Liver (tissue), 9 donors: ENCODE measurements around the gene SFMBT2. TPM values are rescaled to one million over a fixed set of nuclear protein-coding genes. Genes with fewer than 3 reads are reported as not detected.

ENCODE experiments used
- DNase-seq: peaks from one replicate; pipeline ENCODE4 v3.0.0-alpha.2; 2017; ENCODE audit warnings: low spot score
- H3K27ac ChIP-seq, 2 donors: one replicate each; pipeline ENCODE4 v1.7.0; 2013; ENCODE audit warnings: inconsistent platforms in 2 of 2, low read length in 2 of 2, control low read depth in 1 of 2, low read depth in 1 of 2, mild to moderate bottlenecking in 1 of 2
- H3K27me3 ChIP-seq, 4 donors: one replicate each; pipeline versions ENCODE4 v1.6.1 to v1.7.0; 2013; ENCODE audit warnings: low read length in 3 of 4, inconsistent platforms in 1 of 4, mild to moderate bottlenecking in 1 of 4, moderate library complexity in 1 of 4; ENCODE audit not compliant: control insufficient read depth in 4 of 4, insufficient read depth in 4 of 4
- H3K36me3 ChIP-seq, 4 donors: one replicate each; pipeline versions ENCODE4 v1.6.1 to v1.7.0; 2013; ENCODE audit warnings: low read length in 3 of 4, mild to moderate bottlenecking in 3 of 4, low read depth in 1 of 4, moderate library complexity in 1 of 4; ENCODE audit not compliant: control insufficient read depth in 4 of 4, insufficient read depth in 3 of 4
- H3K4me1 ChIP-seq, 4 donors: one replicate each; pipeline versions ENCODE4 v1.6.1 to v1.7.0; 2013; ENCODE audit warnings: low read length in 3 of 4, mild to moderate bottlenecking in 3 of 4, moderate library complexity in 1 of 4; ENCODE audit not compliant: control insufficient read depth in 4 of 4, insufficient read depth in 4 of 4
- H3K4me3 ChIP-seq, 3 donors: one replicate each; pipeline versions ENCODE4 v1.6.1 to v1.7.0; 2013; ENCODE audit warnings: low read length in 3 of 3, control low read depth in 1 of 3, low read depth in 1 of 3, mild to moderate bottlenecking in 1 of 3
- H3K9ac ChIP-seq, 2 donors: one replicate each; pipeline ENCODE4 v1.7.0; 2013; ENCODE audit warnings: low read length in 2 of 2, mild to moderate bottlenecking in 2 of 2, moderate library complexity in 2 of 2, control low read depth in 1 of 2, low read depth in 1 of 2
- H3K9me3 ChIP-seq, 4 donors: one replicate each; pipeline versions ENCODE4 v1.6.1 to v1.7.0; 2013; ENCODE audit warnings: low read length in 3 of 4; ENCODE audit not compliant: control insufficient read depth in 4 of 4
- ATF3 ChIP-seq: IDR thresholded peaks from 2 replicates; pipeline ENCODE4 v1.6.1; 2016; ENCODE audit warnings: antibody characterized with exemption
- CTCF ChIP-seq: fragments of 150-350 bp; IDR thresholded peaks from 2 replicates; pipeline ENCODE4 v1.5.1; 2017; ENCODE audit warnings: improper control_type of control experiment, low read depth, low read length; ENCODE audit not compliant: missing input control
- EGR1 ChIP-seq, 2 donors: IDR thresholded peaks; 2 replicates each; pipeline ENCODE4 v1.6.1; 2016 to 2018; ENCODE audit warnings: antibody characterized with exemption in 2 of 2, low read depth in 2 of 2
- FOXA1 ChIP-seq: IDR thresholded peaks from 2 replicates; pipeline ENCODE4 v1.6.1; 2016; ENCODE audit warnings: antibody characterized with exemption
- FOXA2 ChIP-seq: IDR thresholded peaks from 2 replicates; pipeline ENCODE4 v1.6.1; 2016; ENCODE audit warnings: antibody characterized with exemption
- GABPA ChIP-seq, 2 donors: IDR thresholded peaks in 1 of 2; conservative IDR thresholded peaks in 1 of 2; 2 replicates each; pipeline ENCODE4 v1.6.1; 2016; ENCODE audit warnings: antibody characterized with exemption in 2 of 2, mild to moderate bottlenecking in 1 of 2, moderate library complexity in 1 of 2
- HNF4A ChIP-seq, 2 donors: conservative IDR thresholded peaks; 2 replicates each; pipeline ENCODE4 v1.6.1; 2016; ENCODE audit warnings: antibody characterized with exemption in 2 of 2, mild to moderate bottlenecking in 2 of 2
- HNF4G ChIP-seq: IDR thresholded peaks from 2 replicates; pipeline ENCODE4 v1.6.1; 2016; ENCODE audit warnings: antibody characterized with exemption
- JUND ChIP-seq, 2 donors: IDR thresholded peaks; 2 replicates each; pipeline ENCODE4 v1.6.1; 2016; ENCODE audit warnings: antibody characterized with exemption in 2 of 2
- MAX ChIP-seq: IDR thresholded peaks from 2 replicates; pipeline ENCODE4 v1.6.1; 2016; ENCODE audit warnings: antibody characterized with exemption
- NR2F2 ChIP-seq: IDR thresholded peaks from 2 replicates; pipeline ENCODE4 v1.6.1; 2016; ENCODE audit warnings: antibody characterized with exemption
- RAD21 ChIP-seq, 2 donors: IDR thresholded peaks; 2 replicates each; pipeline ENCODE4 v1.6.1; 2016; ENCODE audit warnings: antibody characterized with exemption in 2 of 2, mild to moderate bottlenecking in 2 of 2
- REST ChIP-seq: IDR thresholded peaks from 2 replicates; pipeline ENCODE4 v1.6.1; 2016; ENCODE audit warnings: antibody characterized with exemption, mild to moderate bottlenecking
- RXRA ChIP-seq, 2 donors: IDR thresholded peaks; 2 replicates each; pipeline ENCODE4 v1.6.1; 2017 to 2018; ENCODE audit warnings: antibody characterized with exemption in 2 of 2, mild to moderate bottlenecking in 1 of 2
- SP1 ChIP-seq: IDR thresholded peaks from 2 replicates; pipeline ENCODE4 v1.6.1; 2018; ENCODE audit warnings: antibody characterized with exemption, mild to moderate bottlenecking
- TAF1 ChIP-seq: conservative IDR thresholded peaks from 2 replicates; pipeline ENCODE4 v1.6.1; 2016; ENCODE audit warnings: antibody characterized with exemption, mild to moderate bottlenecking
- YY1 ChIP-seq: IDR thresholded peaks from 2 replicates; pipeline ENCODE4 v1.6.1; 2016; ENCODE audit warnings: antibody characterized with exemption, mild to moderate bottlenecking
- ZBTB33 ChIP-seq: IDR thresholded peaks from 2 replicates; pipeline ENCODE4 v1.6.1; 2016; ENCODE audit warnings: antibody characterized with exemption
- WGBS: extraction: QIAGEN DNeasy Blood & Tissue Kit; methylation state at CpG from one replicate; pipeline ENCODE4 v1.1.7; 2013; 5-methylcytosine and 5-hydroxymethylcytosine counted together
- polyA plus RNA-seq, 2 donors: library from polyadenylated mRNA; stranded (reverse) in 1 of 2; unstranded in 1 of 2; fragments of 200-250 nt in 1 of 2; fragments of >200 nt in 1 of 2; fragmentation: Nextera tagmentation in 1 of 2; extraction: Ambion mirVana in 1 of 2; gene quantifications; one replicate each; pipeline versions ENCODE4 v1.2.1 to v1.2.3, GENCODE V29; 2013 to 2015
- total RNA-seq, 2 donors: library from RNA; depleted of rRNA; stranded (reverse); fragments of >200 nt; gene quantifications; one replicate each; pipeline ENCODE4 v1.2.3, GENCODE V29; 2014
- donor health status: healthy.
- donor health status: healthy.
- donor health status: healthy.
- donor health status: healthy.
- donor health status: healthy.

The SFMBT2 gene
- total and polyA plus RNA-seq, 4 donors: 0.46 to 2.8 (median 1.5) TPM

GRCh38 chr10:7298495-7298894, 112.3 kb downstream of the SFMBT2 start:
- no peak for DNase-seq
- WGBS: 86% methylated on average over 7 of the region's 7 CpGs
- Histone ChIP-seq H3K27ac (no peak overlapping the region), H3K9me3 (no peaks in the 10 kb centered on the region), H3K36me3 (no peaks in the 10 kb centered on the region), H3K4me3 (no peak overlapping the region), H3K9ac (no peak overlapping the region), H3K4me1 (no peaks in the 10 kb centered on the region), H3K27me3 (no peaks in the 10 kb centered on the region)
- TF ChIP-seq EGR1 (IDR thresholded peaks at IDR 0.05; ENCODE audit: low read depth in 2 of 2): no peak

GRCh38 chr10:7297094-7297493, 113.7 kb downstream of the SFMBT2 start:
- H3K9ac ChIP-seq: no peak overlapping the region
- H3K27ac ChIP-seq: no peak overlapping the region
- H3K9me3 ChIP-seq: no peaks in the 10 kb centered on the region
- DNase-seq: no peak
- H3K36me3 ChIP-seq: no peaks in the 10 kb centered on the region
- WGBS: 89% methylated on average over 1 of the region's 1 CpG
- H3K4me3 ChIP-seq: no peak overlapping the region
- no peak for TF ChIP-seq NR2F2
- H3K27me3 ChIP-seq: no peaks in the 10 kb centered on the region
- H3K4me1 ChIP-seq: no peaks in the 10 kb centered on the region

GRCh38 chr10:7296648-7297047, 114.2 kb downstream of the SFMBT2 start:
- no peak for DNase-seq
- no peak overlapping the region for H3K4me3 ChIP-seq
- no peaks in the 10 kb centered on the region for H3K36me3 ChIP-seq
- no peak overlapping the region for H3K27ac ChIP-seq
- H3K4me1 ChIP-seq: no peaks in the 10 kb centered on the region
- TF ChIP-seq YY1 (no peak), EGR1 (IDR thresholded peaks at IDR 0.05; ENCODE audit: low read depth in 2 of 2) (no peak), RAD21 (IDR thresholded peaks at IDR 0.05) (no peak), TAF1 (no peak), CTCF (no peak), FOXA1 (no peak), HNF4A (conservative IDR thresholded peaks at IDR 0.05) (no peak), FOXA2 (no peak), ZBTB33 (no peak), RXRA (IDR thresholded peaks at IDR 0.05) (no peak), HNF4G (no peak), NR2F2 (no peak), SP1 (no peak), GABPA (IDR thresholded peaks at IDR 0.05 in 1 of 2, conservative IDR thresholded peaks at IDR 0.05 in 1 of 2) (no peak), REST (no peak), JUND (IDR thresholded peaks at IDR 0.05) (no peak), ATF3 (no peak), MAX (no peak)
- no peaks in the 10 kb centered on the region for H3K9me3 ChIP-seq
- H3K9ac ChIP-seq: no peak overlapping the region
- WGBS: 91% methylated on average over 7 of the region's 7 CpGs
- no peaks in the 10 kb centered on the region for H3K27me3 ChIP-seq
